Measurements from ENCODE around the gene TIAM2. TPM values are rescaled to one million over a fixed set of nuclear protein-coding genes. Genes with fewer than 3 reads are reported as not detected.

Gene TIAM2
- total RNA-seq, 1 donor from 2014 or later = 5.9 TPM

DNA sequence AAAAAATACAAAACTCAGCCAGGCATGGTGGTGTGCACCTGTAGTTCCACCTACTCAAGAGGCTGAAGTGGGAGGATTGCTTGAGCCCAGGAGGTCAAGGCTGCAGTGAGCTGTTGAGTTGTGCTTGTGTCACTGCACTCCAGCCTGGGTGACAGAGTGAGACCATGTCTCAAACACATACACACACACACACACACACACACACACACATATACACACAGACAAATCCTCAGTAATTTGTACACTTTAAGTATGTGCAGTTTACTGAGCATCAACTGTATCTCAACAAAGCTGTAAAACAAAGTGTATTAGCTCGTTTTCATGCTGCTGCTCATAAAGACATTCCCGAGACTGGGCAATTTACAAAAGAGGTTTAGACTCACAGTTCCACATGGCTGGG lies 311.8 kb downstream of the TIAM2 start:
- intact Hi-C loops (cut with DNase I) = no loop called here
- H3K27ac ChIP-seq = no peak overlapping the region
- H3K4me3 ChIP-seq = no peak overlapping the region
- ATAC-seq (no peak), DNase-seq (no peak)
- H3K36me3 ChIP-seq = peaks cover 31% of the 10 kb centered on the region
- no peaks in the 10 kb centered on the region for H3K27me3 ChIP-seq (ENCODE audit: low read depth)
- no peaks in the 10 kb centered on the region for H3K4me1 ChIP-seq
- H3K9me3 ChIP-seq = no peaks in the 10 kb centered on the region
- TF ChIP-seq, protein P1, sequence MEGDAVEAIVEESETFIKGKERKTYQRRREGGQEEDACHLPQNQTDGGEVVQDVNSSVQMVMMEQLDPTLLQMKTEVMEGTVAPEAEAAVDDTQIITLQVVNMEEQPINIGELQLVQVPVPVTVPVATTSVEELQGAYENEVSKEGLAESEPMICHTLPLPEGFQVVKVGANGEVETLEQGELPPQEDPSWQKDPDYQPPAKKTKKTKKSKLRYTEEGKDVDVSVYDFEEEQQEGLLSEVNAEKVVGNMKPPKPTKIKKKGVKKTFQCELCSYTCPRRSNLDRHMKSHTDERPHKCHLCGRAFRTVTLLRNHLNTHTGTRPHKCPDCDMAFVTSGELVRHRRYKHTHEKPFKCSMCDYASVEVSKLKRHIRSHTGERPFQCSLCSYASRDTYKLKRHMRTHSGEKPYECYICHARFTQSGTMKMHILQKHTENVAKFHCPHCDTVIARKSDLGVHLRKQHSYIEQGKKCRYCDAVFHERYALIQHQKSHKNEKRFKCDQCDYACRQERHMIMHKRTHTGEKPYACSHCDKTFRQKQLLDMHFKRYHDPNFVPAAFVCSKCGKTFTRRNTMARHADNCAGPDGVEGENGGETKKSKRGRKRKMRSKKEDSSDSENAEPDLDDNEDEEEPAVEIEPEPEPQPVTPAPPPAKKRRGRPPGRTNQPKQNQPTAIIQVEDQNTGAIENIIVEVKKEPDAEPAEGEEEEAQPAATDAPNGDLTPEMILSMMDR (IDR thresholded peaks at IDR 0.05) = no peak

All from lower lobe of right lung (tissue), 2 donors.